ENCODE results near the gene PACS2. TPM values are rescaled to one million over a fixed set of nuclear protein-coding genes. Genes with fewer than 3 reads are reported as not detected.

PACS2 gene
- 50.4 and 56.5 TPM in 2 replicates for total RNA-seq

DNA sequence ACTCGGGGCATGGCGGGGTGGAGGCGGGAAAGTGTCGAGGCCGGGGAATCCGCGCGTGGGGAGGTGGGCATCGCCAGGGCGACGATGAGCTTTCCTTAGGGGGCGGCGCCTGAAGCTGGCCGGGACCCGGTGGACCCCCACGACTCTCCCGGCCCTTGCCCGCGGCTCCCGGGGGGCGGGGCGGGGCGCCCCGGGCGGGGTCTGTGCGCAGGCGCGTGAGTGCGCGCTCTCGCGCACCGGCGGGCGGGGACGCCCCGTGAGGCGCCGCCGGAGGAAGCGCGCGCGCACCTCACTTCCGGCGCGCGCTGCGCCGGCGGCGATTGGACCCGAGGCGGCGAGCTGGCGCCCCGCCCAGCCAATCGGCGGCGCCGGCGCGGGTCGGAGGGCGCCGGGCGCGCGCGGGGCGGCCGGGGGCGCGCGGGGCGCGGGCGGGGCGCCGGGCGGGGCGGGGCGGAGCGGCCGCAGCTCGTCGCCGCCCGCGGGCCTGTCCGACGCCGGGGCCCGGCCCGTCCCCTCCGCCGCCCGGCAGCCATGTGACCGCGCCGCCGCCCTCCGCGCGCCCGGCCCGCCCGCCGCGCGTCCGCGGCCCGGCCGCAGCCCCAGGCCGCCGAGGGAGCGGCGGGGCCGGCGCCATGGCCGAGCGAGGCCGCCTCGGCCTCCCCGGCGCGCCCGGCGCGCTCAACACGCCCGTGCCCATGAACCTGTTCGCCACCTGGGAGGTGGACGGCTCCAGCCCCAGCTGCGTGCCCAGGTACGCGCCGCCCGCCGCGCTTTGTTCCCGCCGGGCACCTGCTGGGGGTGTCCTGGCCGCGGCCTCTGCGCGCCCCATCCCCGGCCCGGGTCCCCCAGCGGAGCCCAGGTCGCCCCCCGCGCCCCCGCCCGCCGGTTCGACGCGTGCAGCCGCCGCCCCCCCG is at the start of gene PACS2:
Gene PACS2, plus strand, starts transcription at position 462 of the 914 bp plus-strand sequence. Its CDS starts 171 bp downstream, at position 633.

DNA sequence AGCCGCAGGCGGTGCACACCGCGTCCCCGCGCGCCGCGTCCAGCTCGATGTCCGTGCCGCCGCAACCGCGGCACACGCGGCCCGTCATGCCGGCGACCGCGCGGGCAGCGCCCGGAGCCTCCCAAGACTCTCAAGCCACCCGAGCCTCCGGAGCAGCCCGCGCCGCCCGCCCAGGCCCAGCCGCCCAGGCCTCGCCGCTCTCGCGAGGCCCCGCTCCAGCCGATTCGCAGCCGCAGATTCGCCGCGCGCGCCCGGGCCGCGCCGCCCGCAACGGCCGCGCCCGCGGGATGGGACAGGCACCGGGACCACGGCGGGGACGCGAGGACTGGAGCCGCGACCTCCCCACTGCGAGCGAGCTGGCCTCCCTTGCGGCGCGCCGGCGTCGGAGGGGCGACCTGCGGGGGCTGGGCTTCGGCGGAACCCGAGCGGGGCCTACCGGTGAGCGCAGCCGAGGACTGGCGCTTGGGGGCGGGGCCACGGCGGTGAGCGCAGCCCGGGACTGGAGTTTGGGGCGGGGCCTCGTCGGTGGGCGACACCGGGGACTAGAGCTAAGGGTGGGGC is 13.9 kb upstream of the PACS2 start, which contains the start of gene BRF1:
Gene BRF1, minus strand, starts transcription at position 460 of the 561 bp plus-strand sequence. Its CDS starts 372 bp downstream, at position 88.

DNA sequence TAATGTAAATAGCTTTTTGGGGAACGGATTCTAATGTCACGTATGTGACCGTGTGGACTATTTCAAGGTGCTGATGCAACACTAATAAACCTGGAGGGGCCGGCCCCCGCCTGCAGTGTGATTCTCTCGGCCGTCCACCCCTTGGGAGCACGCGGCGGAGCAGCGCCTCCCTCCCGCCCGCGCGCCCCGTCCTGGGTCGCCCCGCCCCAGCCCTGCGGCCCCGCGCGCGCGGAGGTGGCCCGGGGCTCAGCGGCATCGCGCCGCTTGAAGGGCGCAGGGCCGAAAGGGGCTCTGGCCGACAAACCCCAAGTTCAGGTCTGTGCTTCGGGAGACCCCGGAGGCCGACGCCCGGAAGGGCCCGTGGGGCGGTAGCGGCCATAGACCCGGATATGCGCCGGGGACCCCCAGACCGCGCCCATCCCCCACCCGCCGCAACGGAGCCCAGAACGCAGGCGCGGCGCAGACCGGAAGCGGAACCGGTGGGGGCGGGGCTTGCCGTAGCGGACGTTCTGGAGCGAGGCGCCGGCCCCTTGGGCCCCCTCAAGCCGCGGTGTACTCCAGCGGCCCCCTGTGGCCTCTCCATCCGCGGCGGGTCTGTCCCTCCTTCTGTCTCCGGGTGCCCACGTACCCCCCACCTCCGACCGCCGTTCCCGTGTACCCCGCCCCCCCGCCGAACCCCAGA is 83.6 kb downstream of the PACS2 start, which contains the start of gene TEX22:
Gene TEX22, plus strand, starts transcription at position 495 of the 682 bp plus-strand sequence. CDS start 803 bp downstream, outside the sequence.

DNA sequence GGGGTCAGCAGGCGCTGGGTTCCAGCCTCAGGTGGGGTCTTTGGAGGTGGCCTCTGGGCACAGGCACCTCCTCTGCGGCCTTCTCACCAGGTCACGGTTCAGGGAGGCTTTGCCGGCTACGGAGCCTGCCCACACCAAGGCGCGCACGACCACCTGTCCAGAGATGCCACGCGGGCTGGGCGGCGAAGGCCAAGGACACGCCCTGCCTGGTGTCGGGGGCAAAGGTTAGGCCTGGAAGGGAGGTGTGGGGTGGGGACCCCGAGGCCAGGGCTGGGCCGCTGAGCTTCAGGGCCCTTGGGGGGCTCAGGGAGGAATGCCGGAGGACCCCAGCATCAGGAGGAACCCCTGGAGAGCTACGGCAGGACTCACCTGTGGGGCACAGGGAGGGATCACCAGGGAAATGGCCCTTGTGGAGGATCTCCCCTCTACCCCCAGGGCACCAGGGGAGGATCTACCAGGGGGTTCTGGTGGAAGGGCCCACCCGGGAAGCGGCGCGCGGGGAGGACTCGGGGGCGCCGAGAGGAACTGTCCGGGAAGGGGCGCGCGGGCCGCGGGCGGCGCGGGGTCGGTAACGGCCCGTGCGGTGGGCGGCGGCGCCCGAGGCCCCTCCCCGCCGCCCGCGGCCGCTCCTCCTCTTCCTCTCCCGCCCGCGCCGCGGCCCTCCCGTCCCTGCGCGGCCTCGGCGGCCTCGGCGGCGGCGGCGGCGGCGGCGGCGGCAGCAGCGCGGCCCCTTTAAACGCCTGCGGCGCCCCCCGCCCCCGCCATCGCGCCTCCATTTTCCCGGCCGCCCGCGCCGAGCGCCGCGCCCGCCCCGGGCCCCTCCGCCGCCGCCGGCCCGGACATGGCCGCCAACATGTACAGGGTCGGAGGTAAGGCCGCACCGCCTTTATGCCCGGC is 104.9 kb downstream of the PACS2 start, which contains the start of gene MTA1:
Gene MTA1, plus strand, starts transcription at position 633 of the 897 bp plus-strand sequence. Its CDS starts 209 bp downstream, at position 842.

Other genes starting within 250 kb of the PACS2 start
- 0.79 TPM in 1 of 2 replicates, not detected in the other for gene GPR132, start 249.3 kb upstream of the PACS2 start, total RNA-seq
- gene JAG2, start 146.0 kb upstream of the PACS2 start, total RNA-seq, result 4.2 and 8.6 TPM in 2 replicates
- 16.5 and 36.9 TPM in 2 replicates for gene NUDT14, start 133.4 kb upstream of the PACS2 start, total RNA-seq
- 40.8 and 60.9 TPM in 2 replicates for gene BTBD6, start 66.2 kb upstream of the PACS2 start, total RNA-seq
- 50.3 and 51.5 TPM in 2 replicates for gene BRF1, start 13.7 kb upstream of the PACS2 start, total RNA-seq
- gene TEX22, start 83.8 kb downstream of the PACS2 start, total RNA-seq, result 0.39 and 0.54 TPM in 2 replicates
- 49.2 and 74.6 TPM in 2 replicates for gene MTA1, start 105.1 kb downstream of the PACS2 start, total RNA-seq
- 3.7 and 14.5 TPM in 2 replicates for gene CRIP2, start 160.1 kb downstream of the PACS2 start, total RNA-seq
- 5.5 and 9.8 TPM in 2 replicates for gene CRIP1, start 172.1 kb downstream of the PACS2 start, total RNA-seq
- 5.9 and 7.0 TPM in 2 replicates for gene TEDC1, start 176.5 kb downstream of the PACS2 start, total RNA-seq
- 3.3 and 3.9 TPM in 2 replicates for gene TMEM121, start 211.8 kb downstream of the PACS2 start, total RNA-seq